Panc1 (cell line): ENCODE results near the gene TAC3. TPM values are rescaled to one million over a fixed set of nuclear protein-coding genes. Genes with fewer than 3 reads are reported as not detected.

Source experiments
- ATAC-seq: fragments of 200-7000 bp; cut with Tn5 transposase; 2 replicates; pipeline ENCODE4 v1.9.1; 2020; ENCODE audit warnings: mild to moderate bottlenecking, moderate library complexity
- BruUV-seq: library from RNA; stranded (reverse); fragments of 400-500 nt; replicated peaks from 2 replicates; lab custom pipeline; 2021; lab: Mats Ljungman, UMichigan
- CTCF ChIA-PET: fragments of 300-600 bp; sonication (Branson Sonifier 250); formaldehyde crosslinking; loops from one replicate; lab custom pipeline; 2022; ENCODE audit warnings: antibody characterized with exemption; lab: Charles Lee
- POLR2A ChIA-PET: fragments of 300-600 bp; sonication (Branson Sonifier 250); formaldehyde crosslinking; loops from one replicate; lab custom pipeline; 2022; ENCODE audit warnings: antibody characterized with exemption; lab: Charles Lee
- DNase-seq: peaks from one replicate; pipeline ENCODE4 v3.0.0-alpha.2; 2010; ENCODE audit warnings: low read depth, low spot score
- H3K27ac ChIP-seq: 2 replicates; pipeline ENCODE4 v1.5.1; 2011; ENCODE audit warnings: mild to moderate bottlenecking, low read length, inconsistent platforms
- H3K27me3 ChIP-seq: fragments of 200-500 bp; sonication (Bioruptor generic); 2 replicates; pipeline ENCODE4 v1.6.0; 2014; ENCODE audit warnings: low read length, inconsistent platforms; ENCODE audit not compliant: control insufficient read depth, insufficient read depth
- H3K36me3 ChIP-seq: fragments of 200-500 bp; sonication (Bioruptor generic); 2 replicates; pipeline ENCODE4 v1.5.1; 2014; ENCODE audit warnings: inconsistent platforms, mild to moderate bottlenecking, low read length, moderate library complexity; ENCODE audit not compliant: control insufficient read depth, insufficient read depth
- H3K4me1 ChIP-seq: 2 replicates; pipeline ENCODE4 v1.5.1; 2011; ENCODE audit warnings: inconsistent platforms, mild to moderate bottlenecking, low read length, moderate library complexity; ENCODE audit not compliant: control insufficient read depth, insufficient read depth
- H3K4me3 ChIP-seq, 2 experiments: 2 replicates each; pipeline ENCODE4 v1.5.1; 2011 to 2012; ENCODE audit warnings: low read depth in 2 of 2, low read length in 2 of 2, mild to moderate bottlenecking in 2 of 2, inconsistent platforms in 1 of 2, moderate library complexity in 1 of 2
- H3K9me3 ChIP-seq: fragments of 200-500 bp; sonication (Bioruptor generic); 2 replicates; pipeline ENCODE4 v1.5.1; 2014; ENCODE audit warnings: low read depth, mild to moderate bottlenecking, inconsistent platforms, low read length, moderate library complexity; ENCODE audit not compliant: control insufficient read depth, insufficient read depth
- POLR2AphosphoS5 ChIP-seq: IDR thresholded peaks from 2 replicates; pipeline ENCODE4 v1.6.1; 2012; ENCODE audit warnings: mild to moderate bottlenecking, low read depth, low read length, moderate library complexity
- REST ChIP-seq, 2 experiments: IDR thresholded peaks; 2 replicates each; pipeline ENCODE4 v1.6.1; 2011 to 2012; ENCODE audit warnings: low read depth in 2 of 2, control low read depth in 1 of 2, low read length in 1 of 2, mild to moderate bottlenecking in 1 of 2, moderate library complexity in 1 of 2; ENCODE audit not compliant: insufficient read depth in 1 of 2
- SIN3A ChIP-seq: IDR thresholded peaks from 2 replicates; pipeline ENCODE4 v1.6.1; 2012; ENCODE audit warnings: low read depth, mild to moderate bottlenecking, low read length, moderate library complexity, borderline replicate concordance; ENCODE audit not compliant: insufficient read depth
- TCF7L2 ChIP-seq: IDR thresholded peaks from 2 replicates; pipeline ENCODE4 v1.6.1; 2011; ENCODE audit warnings: mild to moderate bottlenecking, low read depth, low read length, inconsistent platforms
- in situ Hi-C: cut with HindIII; loops from 2 replicates; pipeline ENCODE4 v1.10.0; 2016; ENCODE audit warnings: low sequenced_read_pairs, low pct_unique_long_range_greater_than_20kb
- intact Hi-C: fragments of 100-400 bp; cut with micrococcal nuclease; formaldehyde crosslinking; loops from one replicate; pipeline ENCODE4 v1.10.0; 2022; ENCODE audit not compliant: unreplicated experiment
- total RNA-seq: library from RNA; stranded (reverse); gene quantifications from one replicate; pipeline ENCODE4 v1.2.1, GENCODE V29; 2021; ENCODE audit not compliant: unreplicated experiment
- TF ChIP-seq, protein P1 (sequence below): fragments of 450-650 bp; IDR thresholded peaks from 2 replicates; pipeline ENCODE4 v1.5.1; 2017; ENCODE audit warnings: mild to moderate bottlenecking

Gene TAC3
- total RNA-seq, 1 experiment from 2014 or later: not detected

DNA sequence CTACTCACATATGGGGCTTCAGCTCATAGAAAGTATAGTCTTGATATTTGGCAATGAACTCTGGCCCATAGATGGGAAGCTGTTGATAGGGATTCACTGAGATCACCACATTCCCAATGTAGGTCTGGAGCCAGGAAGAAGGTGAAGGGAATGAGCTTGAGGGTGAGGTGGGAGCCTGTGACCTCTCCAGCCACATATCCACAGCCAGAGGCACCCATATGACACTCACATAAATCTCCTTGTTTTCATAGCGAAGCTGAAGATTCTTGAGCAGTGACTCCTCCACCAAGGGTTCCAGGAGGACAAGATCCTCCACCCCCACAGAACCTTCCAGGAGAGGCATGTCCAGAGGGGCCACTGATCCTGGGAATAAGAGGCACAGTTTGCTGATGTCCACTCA lies 31.7 kb upstream of the TAC3 start:
- in situ Hi-C loops (no loop called here), intact Hi-C loops (no loop called here)
- ChIA-PET POLR2A (interaction anchor here (0.6 kb wide), 1 partner anchor 264 kb away, joined by 5 read pairs; no protein-coding TSS in a partner anchor), CTCF (interaction anchor here (0.5 to 0.6 kb wide), 2 partner anchors 49 to 126 kb away, joined by 3 read pairs; no protein-coding TSS in a partner anchor)
- H3K4me1 ChIP-seq: no peaks in the 10 kb centered on the region
- no peak overlapping the region for H3K4me3 ChIP-seq
- ATAC-seq: no peak
- H3K36me3 ChIP-seq: no peaks in the 10 kb centered on the region
- H3K27ac ChIP-seq: no peak overlapping the region
- no peaks in the 10 kb centered on the region for H3K9me3 ChIP-seq
- H3K27me3 ChIP-seq: peaks cover 12% of the 10 kb centered on the region
- DNase-seq: no peak
- TF ChIP-seq POLR2AphosphoS5 (no peak), TCF7L2 (no peak), SIN3A (no peak), REST (IDR thresholded peaks at IDR 0.05; ENCODE audit: insufficient read depth in 1 of 2, low read depth in 2 of 2, low read length in 1 of 2) (no peak)
- TF ChIP-seq, protein P1, sequence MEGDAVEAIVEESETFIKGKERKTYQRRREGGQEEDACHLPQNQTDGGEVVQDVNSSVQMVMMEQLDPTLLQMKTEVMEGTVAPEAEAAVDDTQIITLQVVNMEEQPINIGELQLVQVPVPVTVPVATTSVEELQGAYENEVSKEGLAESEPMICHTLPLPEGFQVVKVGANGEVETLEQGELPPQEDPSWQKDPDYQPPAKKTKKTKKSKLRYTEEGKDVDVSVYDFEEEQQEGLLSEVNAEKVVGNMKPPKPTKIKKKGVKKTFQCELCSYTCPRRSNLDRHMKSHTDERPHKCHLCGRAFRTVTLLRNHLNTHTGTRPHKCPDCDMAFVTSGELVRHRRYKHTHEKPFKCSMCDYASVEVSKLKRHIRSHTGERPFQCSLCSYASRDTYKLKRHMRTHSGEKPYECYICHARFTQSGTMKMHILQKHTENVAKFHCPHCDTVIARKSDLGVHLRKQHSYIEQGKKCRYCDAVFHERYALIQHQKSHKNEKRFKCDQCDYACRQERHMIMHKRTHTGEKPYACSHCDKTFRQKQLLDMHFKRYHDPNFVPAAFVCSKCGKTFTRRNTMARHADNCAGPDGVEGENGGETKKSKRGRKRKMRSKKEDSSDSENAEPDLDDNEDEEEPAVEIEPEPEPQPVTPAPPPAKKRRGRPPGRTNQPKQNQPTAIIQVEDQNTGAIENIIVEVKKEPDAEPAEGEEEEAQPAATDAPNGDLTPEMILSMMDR: no peak
- BruUV-seq: no TSS peak

DNA sequence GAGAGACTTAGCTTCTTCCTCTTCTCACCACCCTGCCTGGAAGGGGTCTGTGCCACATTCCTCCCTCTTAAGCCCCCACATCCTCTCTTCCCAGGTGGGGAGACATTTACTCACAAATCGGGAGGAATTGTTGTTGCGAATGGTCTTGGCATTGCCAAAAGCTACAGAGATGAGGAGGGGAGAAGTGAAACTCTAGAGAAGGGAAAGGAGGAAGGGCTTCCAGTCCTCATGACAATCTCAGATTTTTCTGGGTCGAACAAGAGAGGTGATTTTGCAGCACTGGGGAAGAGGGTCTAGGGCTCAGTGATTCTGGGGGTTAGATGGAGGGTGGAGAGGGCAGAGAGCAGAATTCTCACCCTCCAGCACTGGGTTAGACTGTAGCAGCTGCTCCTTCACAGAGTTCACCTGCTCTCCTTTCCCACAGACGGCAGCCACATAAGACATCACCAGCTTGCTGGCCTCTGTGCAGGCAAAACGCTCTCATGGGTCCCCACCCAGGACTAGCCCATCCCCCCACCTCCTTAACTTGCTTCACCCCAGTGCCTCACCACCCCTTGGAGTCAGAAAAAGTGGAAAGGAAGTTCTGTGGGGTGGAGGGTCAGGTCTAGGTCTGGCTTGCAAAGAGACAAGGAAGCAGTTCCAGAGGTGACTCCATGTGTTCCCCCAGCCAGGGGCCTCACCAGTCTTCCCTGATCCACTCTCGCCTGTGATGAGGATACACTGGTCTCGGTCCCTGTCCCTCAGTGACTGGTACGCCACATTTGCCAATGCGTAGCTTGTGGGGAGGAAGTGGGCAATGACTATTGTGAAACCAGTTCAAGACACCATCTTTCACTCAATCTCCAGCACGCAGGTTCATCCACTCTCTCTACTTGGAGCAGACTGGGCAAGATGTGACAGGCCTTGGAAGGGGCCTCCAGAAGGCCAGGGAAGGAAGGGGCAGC lies 30.9 kb upstream of the TAC3 start:
- H3K27me3 ChIP-seq: peaks cover 12% of the 10 kb centered on the region

More for the DNA sequence above, 30.9 kb upstream of the TAC3 start:
- BruUV-seq: no TSS peak
- H3K27ac ChIP-seq: no peak overlapping the region
- no peaks in the 10 kb centered on the region for H3K9me3 ChIP-seq
- DNase-seq (no peak), ATAC-seq (no peak)
- intact Hi-C loops: no loop called here
- TF ChIP-seq REST (IDR thresholded peaks at IDR 0.05; ENCODE audit: insufficient read depth in 1 of 2, low read depth in 2 of 2, low read length in 1 of 2) (no peak), POLR2AphosphoS5 (no peak), TCF7L2 (no peak), SIN3A (no peak)
- TF ChIP-seq, protein P1: no peak
- no peak overlapping the region for H3K4me3 ChIP-seq
- POLR2A ChIA-PET: interaction anchor here (0.6 kb wide), 1 partner anchor 19 kb away, joined by 8 read pairs; no protein-coding TSS in a partner anchor
- CTCF ChIA-PET: interaction anchor here (0.5 kb wide), 1 partner anchor 127 kb away, joined by 3 read pairs; no protein-coding TSS in a partner anchor
- in situ Hi-C loops: no loop called here
- H3K4me1 ChIP-seq: no peaks in the 10 kb centered on the region
- H3K36me3 ChIP-seq: no peaks in the 10 kb centered on the region
